HEK293 (cell line): ENCODE results near the gene FXYD4.
"Not testable (repeated sequence)": the region's sequence is repeated elsewhere in the genome, so short reads cannot be mapped to it uniquely, and the experiment has no call there.

Experiments
- CTCF ChIA-PET: fragments of 350-600 bp; formaldehyde crosslinking; extraction: SDS; loops from one replicate; lab custom pipeline; 2021; ENCODE audit warnings: antibody characterized with exemption; lab: Yijun Ruan, JAX
- POLR2A ChIA-PET: fragments of 300-600 bp; formaldehyde crosslinking; extraction: SDS; loops from one replicate; lab custom pipeline; 2020; ENCODE audit warnings: antibody characterized with exemption, inconsistent platforms; lab: Yijun Ruan, JAX
- H3K27ac ChIP-seq: fragments of 200-500 bp; sonication (Bioruptor generic); 2 replicates; pipeline ENCODE4 v1.5.1; 2014; ENCODE audit warnings: low read depth, low read length, control low read depth, inconsistent platforms; ENCODE audit errors: extremely low read depth
- H3K36me3 ChIP-seq, 2 experiments: fragments of 200-500 bp in 1 of 2; sonication (Bioruptor generic) in 1 of 2; 1 replicate in 1 of 2; 2 replicates in 1 of 2; pipeline ENCODE4 v1.5.1; 2014 to 2017; ENCODE audit warnings: inconsistent platforms in 2 of 2, low read length in 2 of 2; ENCODE audit not compliant: control insufficient read depth in 2 of 2, insufficient read depth in 1 of 2
- H3K4me1 ChIP-seq: fragments of 200-500 bp; sonication (Bioruptor generic); 2 replicates; pipeline ENCODE4 v1.5.1; 2014; ENCODE audit warnings: mild to moderate bottlenecking, low read length, inconsistent platforms; ENCODE audit not compliant: control insufficient read depth, insufficient read depth
- H3K4me3 ChIP-seq: 2 replicates; pipeline ENCODE4 v1.5.1; 2011; ENCODE audit warnings: low read depth, mild to moderate bottlenecking, control low read depth, low read length, moderate library complexity
- H3K9me3 ChIP-seq: fragments of 200-500 bp; sonication (Bioruptor generic); 2 replicates; pipeline ENCODE4 v1.5.1; 2014; ENCODE audit warnings: low read depth, low read length, inconsistent platforms; ENCODE audit not compliant: control insufficient read depth, insufficient read depth
- CTCF ChIP-seq: fragments of 450-650 bp; formaldehyde crosslinking; IDR thresholded peaks from 2 replicates; pipeline ENCODE4 v1.5.1; 2016; ENCODE audit warnings: missing biosample characterization, missing genetic modification characterization
- FEZF1 ChIP-seq: fragments of 450-650 bp; formaldehyde crosslinking; IDR thresholded peaks from 2 replicates; pipeline ENCODE4 v1.5.1; 2016; ENCODE audit warnings: missing biosample characterization, missing genetic modification characterization
- GLIS2 ChIP-seq: fragments of 450-650 bp; formaldehyde crosslinking; IDR thresholded peaks from 2 replicates; pipeline ENCODE4 v1.5.1; 2016; ENCODE audit warnings: missing biosample characterization, missing genetic modification characterization
- HIC1 ChIP-seq: fragments of 450-650 bp; formaldehyde crosslinking; IDR thresholded peaks from 2 replicates; pipeline ENCODE4 v1.5.1; 2016; ENCODE audit warnings: missing biosample characterization, missing genetic modification characterization
- MZF1 ChIP-seq: fragments of 450-650 bp; formaldehyde crosslinking; IDR thresholded peaks from 2 replicates; pipeline ENCODE4 v1.5.1; 2017; ENCODE audit warnings: missing biosample characterization, missing genetic modification characterization, borderline replicate concordance
- OSR2 ChIP-seq: fragments of 450-650 bp; formaldehyde crosslinking; IDR thresholded peaks from 2 replicates; pipeline ENCODE4 v1.5.1; 2016; ENCODE audit warnings: missing biosample characterization, missing genetic modification characterization
- SALL2 ChIP-seq: fragments of 450-650 bp; formaldehyde crosslinking; IDR thresholded peaks from 2 replicates; pipeline ENCODE4 v1.5.0; 2017; ENCODE audit warnings: missing biosample characterization, mild to moderate bottlenecking, missing genetic modification characterization, borderline replicate concordance
- SCRT2 ChIP-seq: fragments of 450-650 bp; formaldehyde crosslinking; IDR thresholded peaks from 2 replicates; pipeline ENCODE4 v1.5.1; 2016; ENCODE audit warnings: missing biosample characterization, missing genetic modification characterization
- ZBTB20 ChIP-seq: fragments of 450-650 bp; formaldehyde crosslinking; IDR thresholded peaks from 2 replicates; pipeline ENCODE4 v1.5.1; 2016; ENCODE audit warnings: missing biosample characterization, missing genetic modification characterization
- ZBTB44 ChIP-seq: fragments of 450-650 bp; IDR thresholded peaks from 2 replicates; pipeline ENCODE4 v1.5.1; 2018; ENCODE audit warnings: missing biosample characterization, mild to moderate bottlenecking, missing genetic modification characterization
- ZNF112 ChIP-seq: fragments of 450-650 bp; formaldehyde crosslinking; IDR thresholded peaks from 2 replicates; pipeline ENCODE4 v1.5.0; 2017; ENCODE audit warnings: missing biosample characterization, missing genetic modification characterization
- ZNF132 ChIP-seq: fragments of 450-650 bp; formaldehyde crosslinking; IDR thresholded peaks from 2 replicates; pipeline ENCODE4 v1.5.1; 2017; ENCODE audit warnings: missing biosample characterization, missing genetic modification characterization, borderline replicate concordance
- ZNF146 ChIP-seq: fragments of 450-650 bp; formaldehyde crosslinking; IDR thresholded peaks from 2 replicates; pipeline ENCODE4 v1.5.1; 2016; ENCODE audit warnings: missing biosample characterization, missing genetic modification characterization
- ZNF24 ChIP-seq: fragments of 450-650 bp; formaldehyde crosslinking; IDR thresholded peaks from 2 replicates; pipeline ENCODE4 v1.5.1; 2016; ENCODE audit warnings: missing biosample characterization, missing genetic modification characterization
- ZNF394 ChIP-seq: fragments of 450-650 bp; formaldehyde crosslinking; IDR thresholded peaks from 2 replicates; pipeline ENCODE4 v1.5.1; 2016; ENCODE audit warnings: missing biosample characterization, missing genetic modification characterization, mild to moderate bottlenecking, moderate library complexity, borderline replicate concordance
- ZNF404 ChIP-seq: fragments of 450-650 bp; formaldehyde crosslinking; IDR thresholded peaks from 2 replicates; pipeline ENCODE4 v1.5.1; 2017; ENCODE audit warnings: missing biosample characterization, missing genetic modification characterization
- ZNF626 ChIP-seq: fragments of 450-650 bp; sonication (Bioruptor Pico); formaldehyde crosslinking; IDR thresholded peaks from 2 replicates; pipeline ENCODE4 v1.5.1; 2018; ENCODE audit warnings: missing biosample characterization, missing genetic modification characterization, inconsistent platforms
- ZNF645 ChIP-seq: fragments of 450-650 bp; formaldehyde crosslinking; IDR thresholded peaks from 2 replicates; pipeline ENCODE4; 2016; ENCODE audit warnings: missing biosample characterization, missing genetic modification characterization
- ZNF670 ChIP-seq: fragments of 450-650 bp; formaldehyde crosslinking; IDR thresholded peaks from 2 replicates; pipeline ENCODE4 v1.5.1; 2016; ENCODE audit warnings: missing biosample characterization, missing genetic modification characterization, low read depth
- ZNF791 ChIP-seq: fragments of 450-650 bp; formaldehyde crosslinking; IDR thresholded peaks from 2 replicates; pipeline ENCODE4 v1.5.1; 2016; ENCODE audit warnings: missing biosample characterization, missing genetic modification characterization
- ZNF792 ChIP-seq: fragments of 450-650 bp; formaldehyde crosslinking; IDR thresholded peaks from 2 replicates; pipeline ENCODE4 v1.5.1; 2016; ENCODE audit warnings: missing biosample characterization, missing genetic modification characterization

Gene FXYD4

GRCh38 chr10:43421519-43421918, 50.1 kb downstream of the FXYD4 start:
- Histone ChIP-seq H3K9me3 (no peaks in the 10 kb centered on the region), H3K4me1 (no peaks in the 10 kb centered on the region), H3K36me3 (no peaks in the 10 kb centered on the region), H3K4me3 (no peak overlapping the region), H3K27ac (no peak overlapping the region)
- TF ChIP-seq ZNF645 (tag by site-specific recombination) (no peak), ZNF791 (no peak), ZNF792 (tag by site-specific recombination) (no peak), CTCF (no peak), ZNF626 (no peak), SALL2 (no peak), OSR2 (tag by site-specific recombination) (no peak), MZF1 (no peak), FEZF1 (no peak), ZNF146 (tag by site-specific recombination) (no peak), ZNF670 (no peak), GLIS2 (no peak), ZBTB44 (tag by site-specific recombination) (no peak), ZNF404 (tag by site-specific recombination) (no peak), ZBTB20 (no peak), ZNF112 (tag by site-specific recombination) (no peak), ZNF394 (tag by site-specific recombination) (no peak), SCRT2 (tag by site-specific recombination) (no peak), ZNF24 (tag by site-specific recombination) (no peak), ZNF132 (no peak)
- ChIA-PET POLR2A (interaction anchor here (0.6 kb wide), 1 partner anchor 14 kb away, joined by 4 read pairs; no protein-coding TSS in a partner anchor), CTCF (interaction anchor here (1.0 kb wide), 1 partner anchor 15 kb away, joined by 4 read pairs; the partner anchor contains the start of gene ZNF487)

- not testable (repeated sequence) for H3K4me1 ChIP-seq, H3K27ac ChIP-seq, H3K9me3 ChIP-seq, H3K4me3 ChIP-seq, H3K36me3 ChIP-seq
- ChIA-PET CTCF (interaction anchor here (1.0 kb wide), 1 partner anchor 15 kb away, joined by 4 read pairs; the partner anchor contains the start of gene ZNF487), POLR2A (interaction anchor here (0.6 kb wide), 1 partner anchor 15 kb away, joined by 4 read pairs; no protein-coding TSS in a partner anchor)
- TF ChIP-seq HIC1, result 0 out of 2 replicates have a peak, but pooled peaks have one; percentile 15
Measured at GRCh38 chr10:43421944-43422343, 50.5 kb downstream of the FXYD4 start.
